ENCODE measurements around the gene TRMT2B.
"Not testable (repeated sequence)": the region's sequence is repeated elsewhere in the genome, so short reads cannot be mapped to it uniquely, and the experiment has no call there.

Gene TRMT2B

DNA sequence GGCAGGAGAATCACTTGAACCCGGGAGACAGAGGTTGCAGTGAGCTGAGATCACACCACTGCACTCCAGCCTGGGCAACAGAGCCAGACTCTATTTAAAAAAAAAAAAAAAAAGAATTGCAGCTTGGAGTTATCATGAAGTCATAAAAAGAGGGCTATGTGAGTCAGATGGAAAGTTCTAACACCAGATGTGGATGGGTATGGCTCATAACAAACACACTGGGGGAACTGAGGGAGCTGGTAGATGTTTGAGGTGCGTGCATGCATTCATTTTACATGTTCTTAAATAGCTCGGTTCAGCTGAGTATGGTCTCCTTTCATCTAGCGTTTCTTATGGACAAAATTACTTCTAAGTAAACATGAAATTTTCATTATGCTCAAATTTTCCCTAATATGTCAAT, 11.7 kb downstream of the TRMT2B start:
- no peak for DNase-seq
- Mint-ChIP-seq H3K27me3 (peaks cover 2% of the 10 kb centered on the region), H3K9me3 (no peaks in the 10 kb centered on the region), H3K4me1 (ENCODE audit: low read depth) (peaks cover 11% of the 10 kb centered on the region), H3K27ac (no peak overlapping the region), H3K4me3 (no peak overlapping the region), H3K36me3 (ENCODE audit: low read depth) (peaks cover 62% of the 10 kb centered on the region)

DNA sequence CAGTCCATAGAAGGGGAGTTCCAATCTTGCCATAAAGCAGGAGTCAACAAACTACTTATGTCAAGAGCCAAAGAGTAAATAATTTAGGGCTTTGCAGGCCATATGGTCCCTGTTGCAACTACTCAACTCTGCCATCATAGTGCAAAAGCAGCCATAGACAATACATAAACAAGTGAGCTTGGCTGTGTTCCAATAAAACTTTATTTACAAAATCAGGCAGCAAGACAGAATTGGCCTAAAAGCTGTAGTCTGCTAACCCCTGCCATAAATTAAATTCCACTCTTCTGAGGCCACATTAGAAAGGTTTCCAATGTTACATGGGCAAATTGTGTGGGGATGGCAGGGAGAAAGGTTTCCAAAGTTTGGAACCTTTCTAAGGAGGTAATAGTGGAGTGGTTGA, 14.7 kb downstream of the TRMT2B start:
- Mint-ChIP-seq H3K4me3 (no peak overlapping the region), H3K27ac (no peak overlapping the region), H3K4me1 (ENCODE audit: low read depth) (peaks cover 6% of the 10 kb centered on the region), H3K36me3 (ENCODE audit: low read depth) (peaks cover 59% of the 10 kb centered on the region), H3K27me3 (no peaks in the 10 kb centered on the region), H3K9me3 (no peaks in the 10 kb centered on the region)
- no peak for DNase-seq

DNA sequence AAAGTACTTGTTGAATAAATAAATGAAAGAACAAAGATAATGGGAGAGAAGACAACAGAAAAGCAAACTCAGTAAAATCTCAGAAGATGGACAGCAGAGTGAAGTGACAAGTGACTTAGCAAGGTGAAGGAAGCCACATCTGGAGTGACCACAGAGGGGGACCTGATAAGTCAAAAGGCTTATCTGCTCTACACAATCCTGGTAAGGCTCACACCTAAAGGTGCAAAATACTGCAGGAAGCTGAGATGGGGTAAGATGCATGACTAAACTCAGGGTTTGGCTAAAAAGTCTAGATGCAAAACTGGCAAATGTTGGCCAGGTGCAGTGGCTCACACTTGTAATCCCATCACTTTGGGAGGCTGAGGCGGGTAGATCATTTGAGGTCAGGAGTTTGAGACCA, 22.2 kb downstream of the TRMT2B start:
- peaks cover 5% of the 10 kb centered on the region for H3K27me3 Mint-ChIP-seq
- H3K36me3 Mint-ChIP-seq (ENCODE audit: low read depth): peaks cover 40% of the 10 kb centered on the region
- H3K9me3 Mint-ChIP-seq: no peaks in the 10 kb centered on the region

DNA sequence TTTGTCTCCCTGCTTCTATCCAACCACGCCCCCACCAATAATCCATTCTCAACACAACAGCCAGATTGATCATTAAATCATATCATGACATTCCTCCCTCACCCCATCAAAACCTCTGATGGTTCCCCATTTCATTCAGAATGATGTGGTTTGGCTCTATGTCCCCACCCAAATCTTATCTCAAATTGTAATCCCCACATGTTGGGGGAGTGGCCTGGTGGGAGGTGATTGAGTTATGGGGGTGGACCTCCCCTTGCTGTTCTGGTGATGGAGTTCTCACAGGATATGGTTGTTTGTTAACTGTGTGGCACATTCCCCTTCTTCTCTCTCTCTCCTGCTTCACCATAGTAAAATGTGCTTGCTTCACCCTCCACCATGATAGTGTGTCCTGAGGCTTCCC, 23.3 kb downstream of the TRMT2B start:
- H3K36me3 Mint-ChIP-seq (ENCODE audit: low read depth): peaks cover 39% of the 10 kb centered on the region
- peaks cover 5% of the 10 kb centered on the region for H3K27me3 Mint-ChIP-seq
- no peak overlapping the region for H3K4me3 Mint-ChIP-seq
- DNase-seq: no peak
- H3K27ac Mint-ChIP-seq: no peak overlapping the region
- H3K4me1 Mint-ChIP-seq (ENCODE audit: low read depth): peaks cover 2% of the 10 kb centered on the region
- H3K9me3 Mint-ChIP-seq: no peaks in the 10 kb centered on the region

More for the DNA sequence above, 22.2 kb downstream of the TRMT2B start:
- Mint-ChIP-seq H3K27ac (no peak overlapping the region), H3K4me1 (ENCODE audit: low read depth) (peaks cover 2% of the 10 kb centered on the region), H3K4me3 (no peak overlapping the region)
- DNase-seq: no peak

DNA sequence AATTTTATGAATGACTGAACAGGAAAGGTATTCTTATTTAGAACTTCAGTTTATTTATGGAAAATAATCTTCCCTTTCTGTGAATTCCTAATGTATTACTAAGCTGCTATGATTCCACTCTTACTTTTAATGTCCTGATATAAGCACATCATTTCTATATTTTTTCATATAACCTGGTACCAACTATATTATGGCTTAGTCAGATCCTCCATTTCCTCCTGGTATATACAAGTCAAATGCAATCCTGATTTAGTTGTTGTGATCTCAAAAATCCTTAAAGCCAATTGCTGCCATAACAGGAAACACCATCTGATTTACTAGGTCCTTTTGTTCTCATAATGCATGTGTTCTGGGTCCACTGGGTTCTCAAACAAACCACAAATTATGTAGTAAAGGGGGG, 26.8 kb downstream of the TRMT2B start:
- Mint-ChIP-seq H3K27ac (no peak overlapping the region), H3K36me3 (ENCODE audit: low read depth) (peaks cover 52% of the 10 kb centered on the region), H3K4me1 (ENCODE audit: low read depth) (peaks cover 2% of the 10 kb centered on the region), H3K27me3 (peaks cover 3% of the 10 kb centered on the region), H3K9me3 (no peaks in the 10 kb centered on the region), H3K4me3 (no peak overlapping the region)
- DNase-seq: no peak

GRCh38 chrX:101022020-101022419, 29.9 kb downstream of the TRMT2B start:
- no peak for DNase-seq
- Mint-ChIP-seq H3K4me3 (no peak overlapping the region), H3K27ac (no peak overlapping the region), H3K4me1 (ENCODE audit: low read depth) (no peaks in the 10 kb centered on the region), H3K36me3 (ENCODE audit: low read depth) (peaks cover 56% of the 10 kb centered on the region), H3K27me3 (no peaks in the 10 kb centered on the region), H3K9me3 (no peaks in the 10 kb centered on the region)

GRCh38 chrX:101012031-101012430, 39.9 kb downstream of the TRMT2B start:
- H3K36me3 Mint-ChIP-seq (ENCODE audit: low read depth): peaks cover 51% of the 10 kb centered on the region
- not testable (repeated sequence) for H3K27ac Mint-ChIP-seq; DNase-seq; H3K4me1 Mint-ChIP-seq (ENCODE audit: low read depth); H3K27me3 Mint-ChIP-seq; H3K4me3 Mint-ChIP-seq; H3K9me3 Mint-ChIP-seq

GRCh38 chrX:101009090-101009489, 42.8 kb downstream of the TRMT2B start:
- no peak for DNase-seq
- no peaks in the 10 kb centered on the region for H3K4me1 Mint-ChIP-seq (ENCODE audit: low read depth)
- H3K9me3 Mint-ChIP-seq: no peaks in the 10 kb centered on the region

DNA sequence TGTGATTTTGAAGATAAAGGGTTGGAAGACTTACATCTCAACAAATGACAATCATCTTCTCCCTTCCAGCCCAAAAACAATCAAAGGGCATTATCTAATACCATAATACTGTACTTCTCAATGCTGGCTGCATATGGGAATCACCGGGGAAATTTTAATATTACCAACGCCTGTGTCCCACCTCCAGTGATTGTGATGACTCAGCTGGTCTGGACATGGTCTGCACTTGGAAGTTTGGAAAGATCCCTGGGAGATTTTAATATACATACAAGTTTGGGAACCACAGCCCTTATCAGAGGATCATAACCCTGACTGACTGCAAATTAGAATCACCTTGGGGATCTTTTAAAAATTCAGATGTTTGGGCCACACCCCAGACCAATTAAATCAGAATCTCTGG, 52.5 kb downstream of the TRMT2B start:
- H3K4me1 Mint-ChIP-seq (ENCODE audit: low read depth): peaks cover 15% of the 10 kb centered on the region
- no peak overlapping the region for H3K4me3 Mint-ChIP-seq
- no peak overlapping the region for H3K27ac Mint-ChIP-seq
- H3K36me3 Mint-ChIP-seq (ENCODE audit: low read depth): peaks cover 23% of the 10 kb centered on the region
- H3K9me3 Mint-ChIP-seq: no peaks in the 10 kb centered on the region
- no peak for DNase-seq
- H3K27me3 Mint-ChIP-seq: no peaks in the 10 kb centered on the region

More at GRCh38 chrX:101009090-101009489, 42.8 kb downstream of the TRMT2B start:
- no peak overlapping the region for H3K4me3 Mint-ChIP-seq
- H3K27ac Mint-ChIP-seq: no peak overlapping the region
- no peaks in the 10 kb centered on the region for H3K27me3 Mint-ChIP-seq
- H3K36me3 Mint-ChIP-seq (ENCODE audit: low read depth): peaks cover 59% of the 10 kb centered on the region

DNA sequence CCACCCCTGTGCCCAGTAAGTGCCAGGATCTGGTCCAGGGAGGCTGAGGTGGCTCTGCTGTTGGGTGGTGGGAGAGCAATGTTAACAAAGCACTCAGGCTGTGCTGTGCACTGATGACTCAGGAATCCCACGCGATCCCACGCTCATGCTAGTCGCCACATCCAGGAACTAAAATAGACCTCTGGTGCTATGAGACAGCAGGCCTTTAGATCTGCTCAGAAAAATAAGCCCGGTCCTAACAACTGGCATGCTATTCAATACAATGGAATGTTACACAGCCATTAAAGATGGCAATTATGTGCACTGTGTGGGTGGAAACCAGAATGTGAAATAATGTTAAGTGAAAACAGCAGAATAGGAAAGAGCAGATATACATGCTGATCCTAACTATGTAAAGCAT, 56.4 kb downstream of the TRMT2B start:
- Mint-ChIP-seq H3K4me1 (ENCODE audit: low read depth) (peaks cover 20% of the 10 kb centered on the region), H3K9me3 (no peaks in the 10 kb centered on the region), H3K36me3 (ENCODE audit: low read depth) (peaks cover 8% of the 10 kb centered on the region), H3K27me3 (no peaks in the 10 kb centered on the region), H3K27ac (peak overlapping the region; percentile 81), H3K4me3 (no peak overlapping the region)
- peak; percentile 35 for DNase-seq

DNA sequence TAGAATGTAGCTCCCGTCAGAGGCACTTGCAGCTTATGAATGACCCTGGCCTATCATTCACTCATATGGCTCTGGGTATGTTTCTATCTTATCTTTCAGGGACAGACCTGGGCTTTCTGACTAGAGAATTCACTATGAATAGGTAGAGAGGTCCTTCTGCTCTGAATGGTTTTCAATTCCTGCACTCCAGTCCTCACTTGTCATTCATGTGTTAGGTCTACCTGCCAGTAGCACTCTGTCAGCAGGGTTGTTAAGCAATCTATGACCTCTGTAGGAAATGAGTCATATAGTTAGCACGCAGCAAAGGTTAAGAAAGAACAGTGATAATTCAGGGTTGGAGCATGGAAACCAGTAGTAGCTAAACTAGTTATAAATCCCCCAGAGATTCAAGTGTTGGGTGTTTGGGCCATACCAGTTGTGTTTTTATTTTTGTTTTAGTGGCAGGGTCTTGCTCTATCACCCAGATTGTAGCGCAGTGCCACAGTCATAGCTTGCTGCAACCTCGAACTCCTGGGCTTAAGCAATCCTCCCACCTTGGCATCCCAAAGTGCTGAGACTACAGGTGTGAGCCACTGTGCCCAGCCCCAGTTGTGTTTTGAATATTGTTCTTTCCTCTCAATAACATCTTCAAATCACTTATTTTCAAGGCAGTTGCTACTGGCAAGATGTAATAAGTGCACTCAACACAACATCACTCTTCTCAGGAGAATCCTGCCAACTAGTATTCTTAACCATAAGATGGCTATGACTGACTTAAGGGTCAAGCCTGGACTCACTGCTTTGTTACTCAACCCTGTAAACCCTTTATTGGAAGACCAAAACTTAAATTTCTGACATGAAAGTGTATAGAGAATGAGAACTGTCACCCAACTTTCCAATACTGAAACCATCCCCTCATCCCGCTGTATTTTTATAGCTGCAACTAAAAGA, 57.3 kb downstream of the TRMT2B start:
- H3K9me3 Mint-ChIP-seq: no peaks in the 10 kb centered on the region
- peaks cover 20% of the 10 kb centered on the region for H3K4me1 Mint-ChIP-seq (ENCODE audit: low read depth)
- peaks cover 8% of the 10 kb centered on the region for H3K36me3 Mint-ChIP-seq (ENCODE audit: low read depth)
- no peak for DNase-seq
- no peak overlapping the region for H3K4me3 Mint-ChIP-seq
- H3K27me3 Mint-ChIP-seq: no peaks in the 10 kb centered on the region
- peak overlapping the region; percentile 81 for H3K27ac Mint-ChIP-seq

GRCh38 chrX:100990139-100990538, 61.8 kb downstream of the TRMT2B start:
- Mint-ChIP-seq H3K36me3 (ENCODE audit: low read depth) (peaks cover 9% of the 10 kb centered on the region), H3K9me3 (no peaks in the 10 kb centered on the region), H3K4me3 (no peak overlapping the region), H3K4me1 (ENCODE audit: low read depth) (peaks cover 12% of the 10 kb centered on the region), H3K27ac (no peak overlapping the region), H3K27me3 (peaks cover 2% of the 10 kb centered on the region)
- DNase-seq: no peak

GRCh38 chrX:100984818-100985217, 67.1 kb downstream of the TRMT2B start:
- Mint-ChIP-seq H3K4me3 (no peak overlapping the region), H3K27me3 (peaks cover 5% of the 10 kb centered on the region), H3K36me3 (ENCODE audit: low read depth) (peaks cover 9% of the 10 kb centered on the region), H3K4me1 (ENCODE audit: low read depth) (no peaks in the 10 kb centered on the region), H3K9me3 (no peaks in the 10 kb centered on the region), H3K27ac (no peak overlapping the region)
- no peak for DNase-seq

- not testable (repeated sequence) for H3K36me3 Mint-ChIP-seq (ENCODE audit: low read depth); H3K27me3 Mint-ChIP-seq; H3K27ac Mint-ChIP-seq; H3K9me3 Mint-ChIP-seq; DNase-seq; H3K4me3 Mint-ChIP-seq; H3K4me1 Mint-ChIP-seq (ENCODE audit: low read depth)
Measured at GRCh38 chrX:100981498-100981845, 70.4 kb downstream of the TRMT2B start.

DNA sequence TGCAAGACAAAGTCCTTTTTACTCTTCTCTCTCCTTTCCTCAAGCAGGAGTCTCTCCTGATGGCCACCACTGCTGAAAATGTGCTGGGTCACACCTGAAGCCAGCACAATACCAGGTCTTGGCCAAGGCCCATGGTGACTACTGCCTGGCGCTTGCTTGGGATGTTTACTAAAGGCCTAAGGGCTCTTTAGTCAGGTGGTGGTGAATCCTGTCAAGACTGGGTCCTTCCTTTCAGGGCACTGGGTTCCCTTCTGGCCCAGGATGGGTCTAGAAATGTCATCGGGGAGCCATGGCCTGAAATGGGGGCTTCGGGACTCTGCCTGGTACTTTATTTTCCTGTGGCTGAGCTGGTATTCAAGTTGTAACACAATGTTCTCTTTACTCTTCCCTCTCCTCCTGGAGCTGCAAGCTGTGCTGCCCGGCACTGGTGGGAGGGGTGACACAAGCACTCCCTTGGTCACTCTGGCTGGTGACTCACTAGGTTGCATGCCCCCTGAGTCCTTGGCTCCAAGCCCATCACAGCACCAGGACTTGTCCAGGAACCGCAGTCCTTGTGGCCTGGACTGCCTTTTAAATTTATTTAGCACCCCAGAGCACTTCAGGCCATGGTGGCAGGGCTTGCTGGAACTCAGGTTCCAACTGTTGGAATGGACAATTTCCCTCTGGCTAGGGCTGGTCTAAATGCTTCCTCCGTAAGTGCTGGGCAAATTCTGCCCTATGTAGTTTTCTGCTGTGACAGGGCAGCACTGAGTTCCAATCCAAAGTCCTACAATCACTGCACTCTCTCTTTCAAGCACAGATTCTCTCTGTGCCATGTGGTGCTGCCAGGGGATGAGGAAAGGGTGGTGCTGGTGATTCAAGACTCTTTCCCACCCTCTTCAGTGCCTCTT, 71.1 kb downstream of the TRMT2B start:
- no peak overlapping the region for H3K27ac Mint-ChIP-seq
- no peak overlapping the region for H3K4me3 Mint-ChIP-seq
- peaks cover 3% of the 10 kb centered on the region for H3K27me3 Mint-ChIP-seq
- no peak for DNase-seq
- no peaks in the 10 kb centered on the region for H3K4me1 Mint-ChIP-seq (ENCODE audit: low read depth)
- H3K9me3 Mint-ChIP-seq: no peaks in the 10 kb centered on the region
- no peaks in the 10 kb centered on the region for H3K36me3 Mint-ChIP-seq (ENCODE audit: low read depth)
